ENCODE measurements around the gene SLX4IP.

SLX4IP gene

DNA sequence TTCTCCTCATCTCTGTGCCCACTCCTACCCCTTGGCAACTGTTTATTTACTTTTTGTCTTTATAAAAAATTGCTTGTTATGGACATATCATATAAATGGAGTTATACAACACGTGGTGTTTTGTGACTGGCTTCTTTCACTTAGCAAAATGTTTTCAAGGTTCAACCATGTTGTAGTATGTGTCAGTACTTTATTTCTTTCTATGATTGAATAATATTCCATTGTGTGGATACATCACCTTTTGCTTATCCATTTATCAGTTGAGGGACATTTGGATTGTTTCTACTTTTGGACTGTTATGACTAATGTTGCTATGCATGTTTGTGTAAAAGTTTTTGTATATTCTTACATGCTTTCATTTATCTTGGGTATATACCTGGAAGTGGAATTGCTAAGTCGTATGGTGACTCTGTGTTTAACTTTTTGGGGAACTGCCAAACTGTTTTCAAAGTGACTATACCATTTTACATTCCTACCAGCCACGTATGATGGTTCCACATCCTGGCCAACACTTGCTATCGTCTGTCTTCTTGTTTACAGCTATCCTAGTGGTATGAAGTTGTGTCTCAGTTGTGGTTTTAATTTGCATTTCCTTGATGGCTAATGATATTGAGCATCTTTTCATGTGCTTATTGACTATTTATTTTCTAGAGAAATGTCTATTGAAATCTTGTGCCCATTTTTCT, 84.4 kb downstream of the SLX4IP start:
- DNase-seq (ENCODE audit: extremely low read depth in 1 of 2, low read depth in 1 of 2) = no peak

DNA sequence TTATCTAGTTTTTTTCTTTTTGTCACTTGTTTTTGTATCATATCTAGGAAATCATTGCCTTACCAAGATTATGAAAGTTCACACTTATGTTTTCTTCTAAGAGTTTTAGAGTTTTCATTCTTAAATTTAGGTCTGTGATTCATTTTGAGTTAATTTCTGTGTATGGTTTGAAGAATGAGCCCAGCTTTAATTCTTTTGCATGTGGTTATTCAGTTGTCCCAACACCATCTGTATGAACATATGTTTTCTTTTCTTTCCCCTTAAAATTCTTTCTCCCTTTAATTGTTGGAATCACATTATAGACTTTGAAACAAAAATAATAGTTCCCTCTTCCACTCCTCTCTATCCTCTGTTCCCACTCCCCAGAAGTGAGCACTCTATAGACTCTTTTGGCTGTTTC, 85.4 kb downstream of the SLX4IP start:
- no peak for DNase-seq (ENCODE audit: extremely low read depth in 1 of 2, low read depth in 1 of 2)

- no peak for DNase-seq (ENCODE audit: extremely low read depth in 1 of 2, low read depth in 1 of 2)
Observed at GRCh38 chr20:10521068-10521831, 86.1 kb downstream of the SLX4IP start.

DNA sequence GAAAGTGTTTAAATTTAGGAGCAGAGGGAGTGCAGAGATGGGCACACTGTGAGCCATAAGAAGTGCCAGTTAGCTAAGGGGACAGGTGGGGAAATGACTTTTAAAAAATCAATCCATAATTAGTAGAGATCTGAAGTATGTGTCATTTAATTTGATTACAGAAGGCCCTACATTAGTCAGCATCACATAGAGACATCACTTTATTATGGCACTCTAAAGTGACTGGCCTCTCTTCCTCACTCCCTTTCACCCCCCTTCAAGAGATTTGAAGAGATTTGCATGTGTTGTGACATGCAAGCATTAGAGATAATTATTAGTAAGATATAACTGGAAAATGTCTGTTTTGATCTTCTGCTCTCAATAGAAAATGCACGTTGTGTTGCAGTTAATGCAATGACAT, 86.7 kb downstream of the SLX4IP start:
- no peak for DNase-seq (ENCODE audit: extremely low read depth in 1 of 2, low read depth in 1 of 2)

GRCh38 chr20:10522328-10522727, 87.2 kb downstream of the SLX4IP start:
- DNase-seq (ENCODE audit: extremely low read depth in 1 of 2, low read depth in 1 of 2) = no peak

GRCh38 chr20:10523443-10523842, 88.3 kb downstream of the SLX4IP start:
- no peak for DNase-seq (ENCODE audit: extremely low read depth in 1 of 2, low read depth in 1 of 2)

GRCh38 chr20:10524034-10524476, 89.0 kb downstream of the SLX4IP start:
- DNase-seq (ENCODE audit: extremely low read depth in 1 of 2, low read depth in 1 of 2) = no peak

DNA sequence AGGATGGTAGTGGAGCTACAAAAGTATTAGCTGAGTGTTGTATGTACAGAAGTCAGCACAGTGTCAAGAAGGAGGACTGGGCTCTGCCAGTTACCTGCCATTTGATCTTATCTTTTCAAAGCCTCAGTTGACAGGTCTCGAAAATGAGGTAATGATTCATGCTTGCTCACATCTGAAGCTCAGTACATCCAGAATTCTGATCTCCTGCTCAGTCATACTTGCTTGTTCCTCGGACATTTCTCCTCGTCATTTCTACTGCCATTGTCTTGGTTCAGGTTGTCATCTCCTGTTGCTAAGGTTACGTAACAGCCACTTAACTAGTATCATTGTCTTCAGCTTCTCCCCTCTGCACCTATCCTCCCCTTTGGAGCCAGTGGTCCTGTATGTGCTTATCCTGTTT, 89.5 kb downstream of the SLX4IP start:
- no peak for DNase-seq (ENCODE audit: extremely low read depth in 1 of 2, low read depth in 1 of 2)

GRCh38 chr20:10527781-10528180, 92.7 kb downstream of the SLX4IP start:
- no peak for DNase-seq (ENCODE audit: extremely low read depth in 1 of 2, low read depth in 1 of 2)

- DNase-seq (ENCODE audit: extremely low read depth in 1 of 2, low read depth in 1 of 2) = no peak
Observed at GRCh38 chr20:10530883-10531282, 95.8 kb downstream of the SLX4IP start.

DNA sequence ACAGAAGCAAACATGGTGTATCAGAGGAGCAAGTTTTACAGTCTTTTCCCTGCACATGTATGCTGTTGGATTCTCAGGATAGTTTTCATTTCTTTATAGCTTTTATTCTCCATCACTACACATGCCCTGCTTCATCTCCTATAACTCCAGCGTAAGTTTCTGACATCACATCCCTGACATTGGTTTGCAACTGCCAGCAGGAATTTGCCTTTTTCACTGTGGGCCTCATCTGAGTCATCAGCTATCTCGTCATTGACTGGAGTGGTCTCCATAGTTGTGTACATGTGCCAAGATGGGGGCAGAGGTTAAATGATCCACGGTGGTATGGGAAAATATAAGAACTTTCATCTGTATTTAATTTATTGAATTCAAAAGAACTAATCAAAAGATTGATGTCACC, 96.7 kb downstream of the SLX4IP start:
- DNase-seq (ENCODE audit: extremely low read depth in 1 of 2, low read depth in 1 of 2) = no peak

DNA sequence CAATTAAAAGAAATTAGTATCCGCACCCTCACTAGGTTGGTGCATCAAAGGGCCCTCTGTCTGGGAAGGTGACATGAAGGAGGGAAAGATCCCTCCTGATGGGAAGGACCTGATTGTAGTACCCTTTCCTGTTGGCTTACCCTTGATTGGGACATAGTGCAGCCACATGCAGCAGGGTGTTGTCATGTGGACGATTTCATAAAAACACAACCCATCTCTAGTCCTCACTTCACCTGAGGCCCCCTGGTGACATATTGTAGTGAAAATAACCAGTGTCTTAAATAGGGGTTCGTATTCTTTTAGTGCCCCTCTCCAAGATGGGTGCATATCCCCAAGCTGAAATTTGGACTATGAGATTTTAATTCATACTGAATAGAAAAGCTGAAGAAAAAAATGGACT, 97.3 kb downstream of the SLX4IP start:
- no peak for DNase-seq (ENCODE audit: extremely low read depth in 1 of 2, low read depth in 1 of 2)

DNA sequence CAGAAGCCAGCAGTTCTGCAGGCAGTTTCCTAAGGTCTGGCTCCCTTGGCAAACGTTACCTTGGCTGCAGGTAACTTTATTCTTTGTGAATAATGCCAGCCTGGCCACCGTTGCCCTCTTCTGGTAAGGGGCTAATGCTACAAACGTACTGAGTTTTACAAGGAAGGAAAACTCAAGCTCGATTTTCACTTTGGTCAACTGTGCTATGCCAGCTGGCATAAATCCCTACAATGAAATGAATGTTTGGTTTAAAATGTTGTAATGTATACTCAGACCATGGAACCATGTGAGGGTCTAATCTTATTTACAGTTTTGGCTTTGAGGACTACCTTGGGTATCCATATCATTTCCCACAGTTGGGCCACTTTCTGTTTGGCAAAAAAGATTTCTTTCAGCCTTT, 101.4 kb downstream of the SLX4IP start:
- no peak for DNase-seq (ENCODE audit: extremely low read depth in 1 of 2, low read depth in 1 of 2)

DNA sequence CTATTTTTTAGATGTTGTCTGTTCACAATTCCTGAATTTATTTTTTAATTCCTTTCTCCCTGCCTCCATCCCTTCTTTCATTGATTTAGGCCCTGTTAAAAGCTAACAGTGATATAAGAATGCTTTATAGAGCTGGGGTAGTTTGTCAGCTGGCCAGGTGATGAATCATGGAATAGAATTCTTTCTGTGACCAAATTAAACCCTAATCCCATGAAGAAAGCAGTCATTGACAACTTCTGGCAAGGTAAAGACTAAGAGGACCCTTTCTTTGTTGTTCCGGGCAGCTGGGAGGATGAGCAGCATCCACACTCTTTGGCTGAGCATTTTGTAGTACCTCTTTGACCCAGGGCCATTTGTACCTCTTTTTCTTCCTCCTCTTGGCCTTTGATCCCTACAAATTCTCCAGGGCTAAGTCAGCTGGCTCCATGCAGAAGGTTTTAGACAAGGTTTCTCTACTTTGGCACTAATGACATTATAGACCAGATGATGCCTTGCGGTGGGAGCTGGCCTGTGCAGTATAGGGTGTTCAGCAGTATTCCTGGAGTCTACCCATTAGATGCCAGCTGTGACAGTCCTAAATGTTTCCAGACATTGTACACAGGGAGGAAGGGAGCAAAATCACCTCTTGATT, 102.9 kb downstream of the SLX4IP start:
- no peak for DNase-seq (ENCODE audit: extremely low read depth in 1 of 2, low read depth in 1 of 2)

DNA sequence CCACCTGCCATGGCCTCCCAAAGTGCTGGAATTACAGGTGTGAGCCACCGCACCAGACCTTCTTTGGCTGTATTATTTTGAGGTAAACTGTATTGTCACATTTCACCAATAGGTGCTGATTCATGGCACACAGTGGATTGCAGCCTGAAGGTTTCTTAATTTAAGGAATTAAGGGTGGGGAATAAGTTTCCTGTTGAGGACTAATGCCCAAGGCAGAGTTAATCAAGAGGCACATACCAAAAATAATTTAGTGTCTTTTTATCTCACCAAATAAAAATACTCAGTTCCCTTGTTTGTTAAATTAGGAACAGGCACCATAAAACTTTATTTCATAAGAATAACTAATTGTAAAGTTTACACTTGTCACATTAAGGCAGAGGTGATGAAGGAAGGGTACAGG, 103.7 kb downstream of the SLX4IP start:
- no peak for DNase-seq (ENCODE audit: extremely low read depth in 1 of 2, low read depth in 1 of 2)

DNA sequence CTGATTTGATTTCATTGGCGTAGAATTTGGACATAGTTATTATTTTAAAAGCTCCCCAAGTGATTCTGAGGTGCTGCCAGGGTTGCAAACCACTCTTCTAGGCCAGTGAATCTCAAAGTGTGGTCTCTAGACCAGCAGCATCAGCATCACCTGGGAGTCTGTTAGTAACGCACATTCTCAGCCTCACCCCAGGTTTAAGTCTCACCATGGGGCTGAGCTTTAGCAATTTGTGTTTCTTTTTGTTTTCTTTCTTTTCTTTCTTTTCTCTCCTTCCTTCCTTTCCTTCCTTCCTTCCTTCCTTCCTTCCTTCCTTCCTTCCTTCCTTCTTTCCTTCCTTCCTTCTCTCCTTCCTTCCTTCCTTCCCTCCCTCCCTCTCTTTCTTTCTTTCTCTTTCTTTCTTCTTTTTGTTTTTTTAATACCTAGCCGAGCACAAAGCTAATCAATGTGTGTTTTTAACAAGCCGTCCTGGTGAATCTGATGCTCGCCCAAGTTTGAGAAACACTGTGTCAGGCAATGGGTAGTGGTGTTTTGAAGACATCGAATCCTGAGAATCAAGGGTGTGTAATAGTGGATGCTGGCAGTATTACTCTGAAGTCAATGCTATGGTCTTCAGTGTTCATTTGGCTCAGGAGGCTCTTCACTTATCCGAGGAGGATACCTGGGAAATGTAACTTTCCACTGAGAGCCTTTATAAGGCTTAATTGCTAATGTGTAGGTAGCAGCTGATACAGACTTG, 104.9 kb downstream of the SLX4IP start:
- DNase-seq (ENCODE audit: extremely low read depth in 1 of 2, low read depth in 1 of 2) = no peak

DNA sequence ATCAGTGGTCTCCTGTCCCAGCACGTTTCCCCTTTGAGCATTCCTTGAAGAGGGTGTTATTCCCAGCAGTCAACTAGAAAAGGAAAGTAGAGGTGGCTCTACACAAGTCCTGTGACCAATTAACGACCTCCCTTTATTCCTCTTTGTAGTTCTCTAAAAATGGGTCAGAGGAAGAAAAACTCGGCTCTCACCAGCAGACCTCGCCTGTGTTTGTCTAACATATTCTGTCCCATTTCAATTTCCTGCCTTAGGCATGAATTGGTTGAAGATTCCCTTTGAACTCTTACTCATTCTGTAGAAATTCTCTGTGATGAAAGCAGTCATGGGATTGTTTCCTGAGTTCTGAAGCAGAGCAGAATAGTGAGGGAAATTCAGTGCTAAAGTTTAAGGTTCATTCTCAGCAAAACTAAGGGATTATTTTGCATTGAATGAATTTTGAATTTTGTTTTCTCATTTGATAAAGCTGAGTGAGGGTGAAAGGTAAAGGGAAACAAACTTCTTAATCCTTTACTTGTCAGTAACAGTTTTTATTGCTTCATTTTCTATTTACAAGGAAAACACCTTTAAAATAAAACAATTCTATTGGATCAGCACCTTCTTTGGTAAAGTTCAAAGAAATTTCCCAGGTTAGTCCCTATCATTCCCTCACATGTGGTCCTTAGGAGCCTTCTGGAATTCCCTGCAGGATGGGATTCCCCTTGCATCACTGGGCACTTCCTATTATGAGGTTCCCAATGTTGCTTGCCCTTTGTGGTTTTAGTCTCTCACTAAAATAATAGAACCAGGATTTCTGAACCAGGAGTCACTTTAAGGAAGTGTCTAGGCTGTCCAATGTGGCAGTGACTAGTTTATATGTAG, 105.8 kb downstream of the SLX4IP start:
- DNase-seq (ENCODE audit: extremely low read depth in 1 of 2, low read depth in 1 of 2) = no peak

GRCh38 chr20:10541668-10542411, 106.7 kb downstream of the SLX4IP start:
- DNase-seq (ENCODE audit: extremely low read depth in 1 of 2, low read depth in 1 of 2) = no peak

- DNase-seq (ENCODE audit: extremely low read depth in 1 of 2, low read depth in 1 of 2) = no peak
Observed at GRCh38 chr20:10542442-10542841, 107.3 kb downstream of the SLX4IP start.

DNA sequence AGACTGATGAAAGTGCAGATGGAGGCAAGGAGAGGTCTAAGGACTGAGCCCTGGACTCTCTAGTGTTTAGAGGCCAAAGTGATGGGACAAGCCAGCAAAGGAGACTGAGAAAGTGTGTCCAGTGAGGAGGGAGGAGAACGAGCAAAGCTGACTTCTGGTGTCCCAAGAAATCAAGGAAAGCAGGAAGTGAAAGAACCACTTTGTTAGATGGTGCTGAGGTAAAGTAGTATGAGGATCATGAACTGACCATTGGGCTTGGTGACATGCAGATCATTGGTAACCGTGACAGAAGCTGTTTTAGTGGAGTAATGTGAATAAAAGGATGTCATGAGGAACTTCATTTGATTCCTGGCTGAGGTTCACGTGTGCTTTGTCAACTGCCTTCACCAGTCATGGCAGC, 108.4 kb downstream of the SLX4IP start:
- no peak for DNase-seq (ENCODE audit: extremely low read depth in 1 of 2, low read depth in 1 of 2)

All from stimulated activated CD8-positive, alpha-beta memory T cell treated with anti-CD3 and anti-CD28 coated beads, Interleukin-7, amount 100 ng/mL, for 48 hours (primary cell).